Muscle layer of duodenum (tissue), 2 donors: ENCODE data around the gene SPRED3.

ENCODE experiments used
- H3K27ac ChIP-seq: one replicate; pipeline ENCODE4 v1.7.0; 2013; ENCODE audit warnings: mild to moderate bottlenecking, low read length
- H3K27me3 ChIP-seq: one replicate; pipeline ENCODE4 v1.7.0; 2013; ENCODE audit warnings: low read depth, mild to moderate bottlenecking, control low read depth, low read length
- H3K36me3 ChIP-seq, 2 donors: one replicate each; pipeline ENCODE4 v1.7.0; 2013; ENCODE audit warnings: low read length in 2 of 2, control low read depth in 1 of 2, mild to moderate bottlenecking in 1 of 2; ENCODE audit not compliant: insufficient read depth in 2 of 2, control insufficient read depth in 1 of 2
- H3K4me1 ChIP-seq, 2 donors: one replicate each; pipeline ENCODE4 v1.7.0; 2013; ENCODE audit warnings: low read length in 2 of 2, mild to moderate bottlenecking in 2 of 2, control low read depth in 1 of 2, moderate library complexity in 1 of 2; ENCODE audit not compliant: insufficient read depth in 2 of 2, control insufficient read depth in 1 of 2
- H3K4me3 ChIP-seq, 2 donors: one replicate each; pipeline ENCODE4 v1.7.0; 2013; ENCODE audit warnings: low read length in 2 of 2, low read depth in 1 of 2, mild to moderate bottlenecking in 1 of 2
- H3K9me3 ChIP-seq, 2 donors: one replicate each; pipeline ENCODE4 v1.7.0; 2013; ENCODE audit warnings: low read length in 2 of 2, control low read depth in 1 of 2, mild to moderate bottlenecking in 1 of 2; ENCODE audit not compliant: control insufficient read depth in 1 of 2
- donor health status: healthy.

Gene SPRED3

GRCh38 chr19:38441657-38442348, 53.3 kb downstream of the SPRED3 start:
- no peak overlapping the region for H3K4me3 ChIP-seq
- H3K27ac ChIP-seq = no peak overlapping the region
- H3K4me1 ChIP-seq = no peaks in the 10 kb centered on the region
- no peaks in the 10 kb centered on the region for H3K36me3 ChIP-seq
- no peaks in the 10 kb centered on the region for H3K27me3 ChIP-seq
- no peaks in the 10 kb centered on the region for H3K9me3 ChIP-seq

GRCh38 chr19:38442736-38443135, 54.2 kb downstream of the SPRED3 start:
- Histone ChIP-seq H3K36me3 (no peaks in the 10 kb centered on the region), H3K27ac (no peak overlapping the region), H3K4me3 (no peak overlapping the region), H3K9me3 (no peaks in the 10 kb centered on the region), H3K4me1 (no peaks in the 10 kb centered on the region), H3K27me3 (no peaks in the 10 kb centered on the region)

GRCh38 chr19:38443458-38443999, 55.0 kb downstream of the SPRED3 start:
- Histone ChIP-seq H3K9me3 (no peaks in the 10 kb centered on the region), H3K4me3 (no peak overlapping the region), H3K27me3 (no peaks in the 10 kb centered on the region), H3K4me1 (no peaks in the 10 kb centered on the region), H3K36me3 (no peaks in the 10 kb centered on the region), H3K27ac (no peak overlapping the region)

- H3K4me1 ChIP-seq = no peaks in the 10 kb centered on the region
- no peak overlapping the region for H3K27ac ChIP-seq
- H3K9me3 ChIP-seq = no peaks in the 10 kb centered on the region
- H3K27me3 ChIP-seq = no peaks in the 10 kb centered on the region
- no peaks in the 10 kb centered on the region for H3K36me3 ChIP-seq
- H3K4me3 ChIP-seq = no peak overlapping the region
Observed at GRCh38 chr19:38444026-38444425, 55.5 kb downstream of the SPRED3 start.

- H3K9me3 ChIP-seq = peaks cover 0 to 3% of the 10 kb centered on the region in 2 donors
- no peaks in the 10 kb centered on the region for H3K27me3 ChIP-seq
- H3K4me3 ChIP-seq = no peak overlapping the region
- no peaks in the 10 kb centered on the region for H3K36me3 ChIP-seq
- H3K4me1 ChIP-seq = no peaks in the 10 kb centered on the region
- no peak overlapping the region for H3K27ac ChIP-seq
Observed at GRCh38 chr19:38445362-38445761, 56.9 kb downstream of the SPRED3 start.

GRCh38 chr19:38448225-38448624, 59.7 kb downstream of the SPRED3 start:
- no peak overlapping the region for H3K27ac ChIP-seq
- H3K27me3 ChIP-seq = no peaks in the 10 kb centered on the region
- peaks cover 0 to 3% of the 10 kb centered on the region in 2 donors for H3K9me3 ChIP-seq
- no peaks in the 10 kb centered on the region for H3K36me3 ChIP-seq
- H3K4me1 ChIP-seq = no peaks in the 10 kb centered on the region
- no peak overlapping the region for H3K4me3 ChIP-seq
